Measurements from ENCODE around the gene SCTR. TPM values are rescaled to one million over a fixed set of nuclear protein-coding genes. Genes with fewer than 3 reads are reported as not detected.

SCTR gene
- total RNA-seq, 1 experiment from 2014 or later = not detected

DNA sequence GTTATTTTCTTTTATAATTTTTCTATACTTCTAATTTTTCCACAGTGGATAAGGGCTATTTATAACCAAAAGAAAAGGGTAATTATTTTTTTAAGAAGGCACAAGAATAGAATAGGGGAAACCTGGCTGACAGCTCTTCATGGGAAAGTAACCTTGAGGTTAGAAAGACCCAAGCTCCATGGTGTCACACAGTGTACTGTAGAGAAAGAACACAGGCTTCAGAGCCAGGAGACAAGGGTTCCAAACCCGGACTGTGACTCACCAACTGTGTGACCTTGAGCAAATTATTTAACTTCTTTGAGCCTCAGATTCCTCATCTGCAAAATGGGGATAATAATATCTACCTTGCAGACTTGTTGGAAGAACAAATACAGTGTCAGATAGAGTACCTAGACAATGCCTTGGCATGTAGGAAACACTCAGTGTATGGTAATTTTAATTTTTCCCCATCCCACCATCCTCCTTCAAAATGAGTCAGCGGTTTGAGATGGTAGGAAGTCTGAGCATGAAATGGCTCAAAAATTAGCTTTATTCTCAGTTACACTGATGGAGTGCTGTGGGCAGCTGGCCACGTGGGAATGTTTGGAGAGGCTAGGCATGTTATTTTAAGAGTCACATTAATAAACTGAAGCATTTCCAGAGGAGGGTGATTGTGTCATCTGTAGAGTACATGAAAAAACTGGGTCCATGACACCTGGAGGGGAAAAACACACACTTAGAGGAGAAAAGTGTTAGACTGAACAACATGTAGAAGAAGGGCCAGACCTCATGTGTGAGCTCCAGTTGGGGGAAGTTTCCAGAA is 55.9 kb downstream of the SCTR start:
- Mint-ChIP-seq H3K4me3 (ENCODE audit: unreplicated experiment) (no peak overlapping the region), H3K27me3 (ENCODE audit: insufficient read depth, unreplicated experiment) (no peaks in the 10 kb centered on the region), H3K4me1 (ENCODE audit: insufficient read depth, unreplicated experiment) (peaks cover 6% of the 10 kb centered on the region), H3K9me3 (ENCODE audit: unreplicated experiment) (no peaks in the 10 kb centered on the region), H3K36me3 (ENCODE audit: insufficient read depth, unreplicated experiment) (no peaks in the 10 kb centered on the region), H3K27ac (ENCODE audit: low read depth, unreplicated experiment) (no peak overlapping the region)
- intact Hi-C loops (cut with micrococcal nuclease) = no loop called here
- TF ChIP-seq, protein P1, sequence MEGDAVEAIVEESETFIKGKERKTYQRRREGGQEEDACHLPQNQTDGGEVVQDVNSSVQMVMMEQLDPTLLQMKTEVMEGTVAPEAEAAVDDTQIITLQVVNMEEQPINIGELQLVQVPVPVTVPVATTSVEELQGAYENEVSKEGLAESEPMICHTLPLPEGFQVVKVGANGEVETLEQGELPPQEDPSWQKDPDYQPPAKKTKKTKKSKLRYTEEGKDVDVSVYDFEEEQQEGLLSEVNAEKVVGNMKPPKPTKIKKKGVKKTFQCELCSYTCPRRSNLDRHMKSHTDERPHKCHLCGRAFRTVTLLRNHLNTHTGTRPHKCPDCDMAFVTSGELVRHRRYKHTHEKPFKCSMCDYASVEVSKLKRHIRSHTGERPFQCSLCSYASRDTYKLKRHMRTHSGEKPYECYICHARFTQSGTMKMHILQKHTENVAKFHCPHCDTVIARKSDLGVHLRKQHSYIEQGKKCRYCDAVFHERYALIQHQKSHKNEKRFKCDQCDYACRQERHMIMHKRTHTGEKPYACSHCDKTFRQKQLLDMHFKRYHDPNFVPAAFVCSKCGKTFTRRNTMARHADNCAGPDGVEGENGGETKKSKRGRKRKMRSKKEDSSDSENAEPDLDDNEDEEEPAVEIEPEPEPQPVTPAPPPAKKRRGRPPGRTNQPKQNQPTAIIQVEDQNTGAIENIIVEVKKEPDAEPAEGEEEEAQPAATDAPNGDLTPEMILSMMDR (IDR thresholded peaks at IDR 0.05; ENCODE audit: unreplicated experiment) = no peak
- BruUV-seq (replicated peaks) = no TSS peak
- POLR2A ChIA-PET = no interaction called here
- CTCF ChIA-PET = interaction anchor here (2.7 to 7.3 kb wide), 2 partner anchors 10 to 59 kb away, joined by 13 to 41 read pairs; no protein-coding TSS in a partner anchor
- DNase-seq (ENCODE audit: unreplicated experiment) = peak; percentile 18

DNA sequence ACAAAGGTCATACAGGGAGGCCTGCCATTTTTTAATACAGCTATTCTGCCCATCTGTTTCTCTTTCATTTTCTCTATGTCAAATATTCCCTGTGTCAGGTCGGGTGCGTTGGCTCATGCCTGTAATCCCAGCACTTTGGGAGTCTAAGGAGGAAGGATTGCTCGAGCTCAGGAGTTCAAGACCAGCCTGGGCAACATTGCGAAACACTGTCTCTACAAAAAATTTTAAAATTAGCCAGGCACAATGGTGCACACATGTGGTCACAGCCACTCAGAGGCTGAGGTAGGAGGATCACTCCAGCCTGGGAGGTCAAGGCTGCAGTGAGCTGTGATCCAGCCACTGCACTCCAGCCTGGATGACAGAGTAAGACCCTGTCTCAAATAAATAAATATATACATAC is 57.9 kb downstream of the SCTR start:
- BruUV-seq (replicated peaks) = no TSS peak
- no peaks in the 10 kb centered on the region for H3K36me3 Mint-ChIP-seq (ENCODE audit: insufficient read depth, unreplicated experiment)
- ChIA-PET CTCF (interaction anchor here (0.7 to 7.3 kb wide), 5 partner anchors 12 to 60 kb away, joined by 3 to 41 read pairs (median 3); no protein-coding TSS in a partner anchor), POLR2A (interaction anchor here (0.7 kb wide), 1 partner anchor 10 kb away, joined by 3 read pairs; no protein-coding TSS in a partner anchor)
- no peak overlapping the region for H3K27ac Mint-ChIP-seq (ENCODE audit: low read depth, unreplicated experiment)
- H3K9me3 Mint-ChIP-seq (ENCODE audit: unreplicated experiment) = no peaks in the 10 kb centered on the region
- H3K4me3 Mint-ChIP-seq (ENCODE audit: unreplicated experiment) = no peak overlapping the region
- TF ChIP-seq, protein P1 (IDR thresholded peaks at IDR 0.05; ENCODE audit: unreplicated experiment) = no peak
- H3K4me1 Mint-ChIP-seq (ENCODE audit: insufficient read depth, unreplicated experiment) = peaks cover 6% of the 10 kb centered on the region
- H3K27me3 Mint-ChIP-seq (ENCODE audit: insufficient read depth, unreplicated experiment) = no peaks in the 10 kb centered on the region
- DNase-seq (ENCODE audit: unreplicated experiment) = no peak
- intact Hi-C loops (cut with micrococcal nuclease) = no loop called here

DNA sequence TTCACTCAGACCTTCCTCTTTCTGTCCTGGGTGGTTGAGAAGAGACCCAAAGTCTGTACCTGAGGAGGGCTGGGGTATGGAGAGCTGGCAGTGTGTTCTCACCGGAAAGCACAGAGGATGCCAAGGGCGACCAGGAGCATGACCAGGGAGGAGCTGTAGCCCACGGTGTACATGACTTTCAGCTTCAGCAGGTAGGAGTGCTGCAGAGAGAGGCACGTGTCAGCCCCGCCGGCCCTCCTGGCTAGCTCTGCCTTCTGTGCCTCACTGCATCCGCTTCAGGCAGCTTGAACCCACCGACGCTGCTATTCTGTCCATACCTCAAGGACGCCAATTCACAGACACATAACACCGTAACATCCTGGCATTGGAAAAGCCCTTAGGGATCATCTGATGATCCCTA is 58.6 kb downstream of the SCTR start:
- CTCF ChIA-PET = interaction anchor here (0.5 to 7.3 kb wide), 4 partner anchors 9 to 59 kb away, joined by 3 to 41 read pairs (median 3); no protein-coding TSS in a partner anchor
- POLR2A ChIA-PET = interaction anchor here (1.0 kb wide), 1 partner anchor 26 kb away, joined by 4 read pairs; no protein-coding TSS in a partner anchor
- TF ChIP-seq, protein P1 (IDR thresholded peaks at IDR 0.05; ENCODE audit: unreplicated experiment) = no peak

DNA sequence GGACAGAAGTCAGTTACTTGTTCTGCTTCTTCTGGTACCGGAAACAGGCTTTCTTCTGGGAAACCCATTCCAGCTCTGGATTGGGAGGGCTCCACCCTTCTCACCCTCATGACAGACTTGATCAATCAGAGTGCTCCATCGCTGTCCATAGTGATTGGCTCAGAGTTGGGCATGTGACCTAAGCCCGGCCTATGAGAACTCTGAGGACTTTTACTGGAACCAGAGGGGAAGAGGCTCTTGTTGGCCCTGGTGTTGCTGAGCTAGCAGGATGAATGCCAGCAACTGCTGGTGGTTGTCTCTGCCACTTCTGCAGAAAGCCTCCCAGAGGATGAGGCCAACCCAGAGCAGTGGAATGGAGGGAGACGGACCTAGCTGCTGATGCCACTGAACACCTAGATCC is 59.3 kb downstream of the SCTR start:
- no peak overlapping the region for H3K27ac Mint-ChIP-seq (ENCODE audit: low read depth, unreplicated experiment)
- POLR2A ChIA-PET = interaction anchor here (1.0 kb wide), 1 partner anchor 25 kb away, joined by 4 read pairs; no protein-coding TSS in a partner anchor
- no peaks in the 10 kb centered on the region for H3K36me3 Mint-ChIP-seq (ENCODE audit: insufficient read depth, unreplicated experiment)
- no peaks in the 10 kb centered on the region for H3K27me3 Mint-ChIP-seq (ENCODE audit: insufficient read depth, unreplicated experiment)
- no peak overlapping the region for H3K4me3 Mint-ChIP-seq (ENCODE audit: unreplicated experiment)
- CTCF ChIA-PET = interaction anchor here (0.6 to 7.3 kb wide), 5 partner anchors 13 to 583 kb away, joined by 3 to 41 read pairs (median 3); no protein-coding TSS in a partner anchor
- TF ChIP-seq, protein P1 (IDR thresholded peaks at IDR 0.05; ENCODE audit: unreplicated experiment) = no peak
- H3K9me3 Mint-ChIP-seq (ENCODE audit: unreplicated experiment) = no peaks in the 10 kb centered on the region
- intact Hi-C loops (cut with micrococcal nuclease) = no loop called here
- no peak for DNase-seq (ENCODE audit: unreplicated experiment)
- BruUV-seq (replicated peaks) = no TSS peak
- peaks cover 10% of the 10 kb centered on the region for H3K4me1 Mint-ChIP-seq (ENCODE audit: insufficient read depth, unreplicated experiment)

More for the DNA sequence above, 58.6 kb downstream of the SCTR start:
- Mint-ChIP-seq H3K9me3 (ENCODE audit: unreplicated experiment) (no peaks in the 10 kb centered on the region), H3K27ac (ENCODE audit: low read depth, unreplicated experiment) (no peak overlapping the region), H3K4me3 (ENCODE audit: unreplicated experiment) (no peak overlapping the region), H3K27me3 (ENCODE audit: insufficient read depth, unreplicated experiment) (no peaks in the 10 kb centered on the region), H3K36me3 (ENCODE audit: insufficient read depth, unreplicated experiment) (no peaks in the 10 kb centered on the region), H3K4me1 (ENCODE audit: insufficient read depth, unreplicated experiment) (peaks cover 6% of the 10 kb centered on the region)
- BruUV-seq (replicated peaks) = no TSS peak
- intact Hi-C loops (cut with micrococcal nuclease) = no loop called here
- DNase-seq (ENCODE audit: unreplicated experiment) = no peak
